HepG2 (cell line): ENCODE results near the gene EEFSEC. TPM values are rescaled to one million over a fixed set of nuclear protein-coding genes. Genes with fewer than 3 reads are reported as not detected.
A peak's percentile ranks its signal among the peaks of the same experiment; 100 is the strongest.

Experiments
- AGO1 ChIP-seq: fragments of 200-400 bp; formaldehyde crosslinking; IDR thresholded peaks from 2 replicates; pipeline ENCODE4 v1.6.1; 2017; ENCODE audit warnings: mild to moderate bottlenecking, low read depth, low read length, moderate library complexity; ENCODE audit not compliant: poor library complexity, severe bottlenecking
- ARID2 ChIP-seq: sonication (generic); formaldehyde crosslinking; IDR thresholded peaks from 2 replicates; pipeline ENCODE4 v1.8.1; 2022; ENCODE audit warnings: mild to moderate bottlenecking, missing genetic modification reagents, borderline replicate concordance
- DDIT3 ChIP-seq: sonication (generic); formaldehyde crosslinking; IDR thresholded peaks from 2 replicates; pipeline ENCODE4 v1.4.0; 2020; ENCODE audit warnings: mild to moderate bottlenecking, missing genetic modification reagents
- IKZF5 ChIP-seq: IDR thresholded peaks from 2 replicates; pipeline ENCODE4 v1.6.1; 2018; ENCODE audit warnings: missing genetic modification reagents, mild to moderate bottlenecking, missing compliant biosample characterization
- KDM5A ChIP-seq: fragments of 200-600 bp; sonication (generic); IDR thresholded peaks from 2 replicates; pipeline ENCODE4 v1.7.0; 2018; ENCODE audit warnings: antibody characterized with exemption, mild to moderate bottlenecking, low read length, borderline replicate concordance
- PITX1 ChIP-seq: sonication (generic); formaldehyde crosslinking; IDR thresholded peaks from 2 replicates; pipeline ENCODE4 v1.5.1; 2020; ENCODE audit warnings: mild to moderate bottlenecking, missing genetic modification reagents
- SP140L ChIP-seq: sonication (generic); formaldehyde crosslinking; IDR thresholded peaks from 2 replicates; pipeline ENCODE4 v1.4.0; 2020; ENCODE audit warnings: missing genetic modification reagents, borderline replicate concordance
- THAP7 ChIP-seq: sonication (generic); formaldehyde crosslinking; IDR thresholded peaks from 2 replicates; pipeline ENCODE4 v1.8.1; 2023; ENCODE audit warnings: mild to moderate bottlenecking, missing genetic modification reagents
- UBTF ChIP-seq: sonication (generic); formaldehyde crosslinking; IDR thresholded peaks from 2 replicates; pipeline ENCODE4 v1.4.0; 2020; ENCODE audit warnings: mild to moderate bottlenecking, missing genetic modification reagents
- ZEB1 ChIP-seq: IDR thresholded peaks from 2 replicates; pipeline ENCODE4 v1.6.1; 2012; ENCODE audit warnings: mild to moderate bottlenecking, low read depth, inconsistent platforms; ENCODE audit not compliant: insufficient replicate concordance
- ZFP36L1 ChIP-seq: sonication (generic); formaldehyde crosslinking; IDR thresholded peaks from 2 replicates; pipeline ENCODE4 v1.8.0; 2022; ENCODE audit warnings: mild to moderate bottlenecking, missing genetic modification reagents, moderate library complexity
- ZNF12 ChIP-seq: sonication (generic); formaldehyde crosslinking; IDR thresholded peaks from 2 replicates; pipeline ENCODE4 v1.5.0; 2020; ENCODE audit warnings: missing genetic modification reagents
- ZNF235 ChIP-seq: sonication (generic); formaldehyde crosslinking; IDR thresholded peaks from 2 replicates; pipeline ENCODE4 v1.8.1; 2023; ENCODE audit warnings: mild to moderate bottlenecking, missing genetic modification reagents, borderline replicate concordance
- ZNF337 ChIP-seq: sonication (generic); formaldehyde crosslinking; IDR thresholded peaks from 2 replicates; pipeline ENCODE4 v1.5.1; 2020; ENCODE audit warnings: missing genetic modification reagents, low read depth, mild to moderate bottlenecking, borderline replicate concordance
- ZNF432 ChIP-seq: sonication (generic); formaldehyde crosslinking; IDR thresholded peaks from 2 replicates; pipeline ENCODE4 v1.5.0; 2020; ENCODE audit warnings: missing genetic modification reagents, mild to moderate bottlenecking, borderline replicate concordance
- ZNF549 ChIP-seq: sonication (generic); formaldehyde crosslinking; IDR thresholded peaks from 2 replicates; pipeline ENCODE4 v1.5.0; 2020; ENCODE audit warnings: missing genetic modification reagents
- ZNF558 ChIP-seq: sonication (generic); formaldehyde crosslinking; IDR thresholded peaks from 2 replicates; pipeline ENCODE4 v1.9.0; 2022; ENCODE audit warnings: mild to moderate bottlenecking, missing genetic modification reagents, borderline replicate concordance
- ZNF720 ChIP-seq: sonication (generic); formaldehyde crosslinking; IDR thresholded peaks from 2 replicates; pipeline ENCODE4 v1.4.0; 2020; ENCODE audit warnings: missing genetic modification reagents
- ZNF766 ChIP-seq: sonication (generic); formaldehyde crosslinking; IDR thresholded peaks from 2 replicates; pipeline ENCODE4 v1.5.0; 2020; ENCODE audit warnings: missing genetic modification reagents, borderline replicate concordance
- ZNF850 ChIP-seq: sonication (generic); formaldehyde crosslinking; conservative IDR thresholded peaks from 2 replicates; pipeline ENCODE4 v1.9.0; 2021; ENCODE audit warnings: mild to moderate bottlenecking, missing genetic modification reagents
- ZSCAN31 ChIP-seq: sonication (generic); formaldehyde crosslinking; IDR thresholded peaks from 2 replicates; pipeline ENCODE4 v1.5.0; 2020; ENCODE audit warnings: low read depth, mild to moderate bottlenecking, missing genetic modification reagents
- polyA plus RNA-seq, 8 experiments: library from polyadenylated mRNA; depleted of rRNA in 3 of 8; stranded (reverse) in 7 of 8; unstranded in 1 of 8; fragments of >200 nt; fragmentation: Illumina TruSeq in 4 of 8; extraction: Trizol in 4 of 8; gene quantifications; 2 replicates each; pipeline versions ENCODE4 v1.2.1 to v1.2.3, GENCODE V29; 2011 to 2016; ENCODE audit warnings: low read depth in 4 of 8, missing spikeins in 1 of 8, mixed read lengths in 1 of 8; ENCODE audit not compliant: insufficient read depth in 1 of 8
- total RNA-seq, 5 experiments: library from RNA; depleted of rRNA; stranded (reverse); fragments of >200 nt; fragmentation: Illumina TruSeq; extraction: Trizol; gene quantifications; 2 replicates each; pipeline ENCODE4 v1.2.3, GENCODE V29; 2016; ENCODE audit warnings: low read depth in 1 of 5
- TF ChIP-seq, protein P1 (sequence below): sonication (generic); formaldehyde crosslinking; IDR thresholded peaks from 2 replicates; pipeline ENCODE4 v1.4.0; 2020; ENCODE audit warnings: mild to moderate bottlenecking, missing genetic modification reagents

The EEFSEC gene
- total and polyA plus RNA-seq, 2 of the 13 experiments (the other 11 are each of a cell fraction or from before 2014, with no cell fraction given): 6.4 to 24.2 TPM

DNA sequence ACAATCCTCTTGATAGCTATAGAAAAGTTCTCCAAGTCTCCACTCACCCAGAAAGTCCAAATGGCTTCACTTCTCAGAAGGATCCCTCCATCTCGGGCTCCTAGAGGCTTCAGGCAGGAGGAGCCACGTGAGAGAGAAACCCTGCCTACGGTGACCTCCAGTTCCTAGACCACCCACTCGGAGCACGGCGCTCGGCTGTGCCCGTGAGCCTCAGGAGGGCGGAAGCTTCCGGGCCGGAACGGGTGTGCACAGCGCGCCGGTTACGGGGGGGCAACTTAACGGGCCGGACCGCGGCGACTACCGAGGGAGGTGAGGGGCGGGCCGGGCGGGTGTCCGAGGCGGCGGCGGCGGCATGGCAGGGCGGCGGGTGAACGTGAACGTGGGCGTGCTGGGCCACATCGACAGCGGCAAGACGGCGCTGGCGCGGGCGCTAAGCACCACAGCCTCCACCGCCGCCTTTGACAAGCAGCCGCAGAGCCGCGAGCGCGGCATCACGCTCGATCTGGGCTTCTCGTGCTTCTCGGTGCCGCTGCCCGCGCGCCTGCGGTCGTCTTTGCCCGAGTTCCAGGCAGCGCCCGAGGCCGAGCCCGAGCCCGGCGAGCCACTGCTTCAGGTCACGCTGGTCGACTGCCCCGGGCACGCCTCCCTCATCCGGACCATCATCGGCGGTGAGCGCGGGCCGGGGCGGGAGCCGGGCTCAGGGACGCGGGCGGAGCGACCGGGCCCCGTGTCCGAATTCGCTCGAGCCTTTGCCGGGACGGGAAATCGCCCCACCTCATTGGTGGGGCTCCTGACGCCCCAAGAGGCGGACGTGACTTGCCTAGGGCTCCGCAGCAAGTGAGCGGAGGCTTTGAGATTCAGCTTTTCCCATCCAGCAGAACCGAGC lies at the start of gene EEFSEC (continued):
- TF ChIP-seq ZEB1: peak; percentile 35
- TF ChIP-seq ZNF850 (CRISPR knock-in tag): no peak
- peak; percentile 96 for TF ChIP-seq UBTF (CRISPR knock-in tag)
- TF ChIP-seq ARID2: peak; percentile 93
- TF ChIP-seq, protein P1, sequence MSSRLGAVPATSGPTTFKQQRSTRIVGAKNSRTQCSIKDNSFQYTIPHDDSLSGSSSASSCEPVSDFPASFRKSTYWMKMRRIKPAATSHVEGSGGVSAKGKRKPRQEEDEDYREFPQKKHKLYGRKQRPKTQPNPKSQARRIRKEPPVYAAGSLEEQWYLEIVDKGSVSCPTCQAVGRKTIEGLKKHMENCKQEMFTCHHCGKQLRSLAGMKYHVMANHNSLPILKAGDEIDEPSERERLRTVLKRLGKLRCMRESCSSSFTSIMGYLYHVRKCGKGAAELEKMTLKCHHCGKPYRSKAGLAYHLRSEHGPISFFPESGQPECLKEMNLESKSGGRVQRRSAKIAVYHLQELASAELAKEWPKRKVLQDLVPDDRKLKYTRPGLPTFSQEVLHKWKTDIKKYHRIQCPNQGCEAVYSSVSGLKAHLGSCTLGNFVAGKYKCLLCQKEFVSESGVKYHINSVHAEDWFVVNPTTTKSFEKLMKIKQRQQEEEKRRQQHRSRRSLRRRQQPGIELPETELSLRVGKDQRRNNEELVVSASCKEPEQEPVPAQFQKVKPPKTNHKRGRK (CRISPR knock-in tag): no peak
- no peak for TF ChIP-seq DDIT3 (CRISPR knock-in tag)
- TF ChIP-seq THAP7 (CRISPR knock-in tag): peak; percentile 92; the same call in 1 of the 2 replicates
- TF ChIP-seq ZNF766 (CRISPR knock-in tag): peak; percentile 48; the same call in 1 of the 2 replicates
- TF ChIP-seq ZNF12 (CRISPR knock-in tag): 0 out of 2 replicates have a peak, but pooled peaks have one; percentile 10
- TF ChIP-seq ZNF337 (CRISPR knock-in tag): 0 out of 2 replicates have a peak, but pooled peaks have one; percentile 65
- TF ChIP-seq ZSCAN31 (CRISPR knock-in tag): peak; percentile 87; the same call in 1 of the 2 replicates
- TF ChIP-seq ZNF549 (CRISPR knock-in tag): no peak
- no peak; the same call in 1 of the 2 replicates for TF ChIP-seq PITX1
- peak; percentile 90 for TF ChIP-seq KDM5A
- no peak for TF ChIP-seq ZFP36L1
- TF ChIP-seq AGO1: no peak
- TF ChIP-seq ZNF235 (CRISPR knock-in tag): peak; percentile 74; the same call in 1 of the 2 replicates
- TF ChIP-seq SP140L: no peak
- peak; percentile 91 for TF ChIP-seq IKZF5 (CRISPR knock-in tag)
- TF ChIP-seq ZNF432 (CRISPR knock-in tag): no peak
- TF ChIP-seq ZNF558 (CRISPR knock-in tag): peak; percentile 78; the same call in 1 of the 2 replicates
- TF ChIP-seq ZNF720: no peak
